SU-DHL-6 (cell line): ENCODE results near the gene ERMP1.

Source experiments
- EZH2phosphoT487 ChIP-seq: fragments of 200-600 bp; sonication (generic), shearing (Covaris generic); conservative IDR thresholded peaks from 2 replicates; pipeline ENCODE4 v1.6.1; 2018; ENCODE audit warnings: mild to moderate bottlenecking, antibody characterized with exemption, low read length, moderate library complexity, mixed read lengths
- TF ChIP-seq, protein P1 (sequence below): fragments of 200-600 bp; sonication (generic); IDR thresholded peaks from one replicate; pipeline ENCODE4 v1.5.1; 2017; ENCODE audit warnings: antibody characterized with exemption, mild to moderate bottlenecking, low read length, moderate library complexity; ENCODE audit not compliant: insufficient read depth, poor library complexity, severe bottlenecking

DNA sequence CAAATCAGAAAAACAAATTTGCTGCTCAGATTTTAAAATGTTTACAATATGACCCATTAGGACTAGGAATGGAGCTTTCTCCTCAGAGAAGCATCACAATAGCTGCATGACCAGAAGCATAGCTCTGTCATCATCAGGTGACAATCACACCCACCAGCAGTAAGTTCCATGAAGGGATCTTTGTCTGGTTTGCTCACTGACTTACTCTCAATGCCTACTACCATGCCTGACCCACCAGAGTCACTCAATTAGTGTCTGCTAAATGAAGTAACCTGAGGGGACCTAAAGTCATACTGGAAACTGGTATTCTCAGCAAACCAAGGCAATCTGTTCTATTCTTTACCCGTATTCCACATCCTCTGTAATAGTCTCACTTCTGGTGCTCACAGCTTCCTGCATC lies 7.7 kb downstream of the ERMP1 start:
- TF ChIP-seq, protein P1, sequence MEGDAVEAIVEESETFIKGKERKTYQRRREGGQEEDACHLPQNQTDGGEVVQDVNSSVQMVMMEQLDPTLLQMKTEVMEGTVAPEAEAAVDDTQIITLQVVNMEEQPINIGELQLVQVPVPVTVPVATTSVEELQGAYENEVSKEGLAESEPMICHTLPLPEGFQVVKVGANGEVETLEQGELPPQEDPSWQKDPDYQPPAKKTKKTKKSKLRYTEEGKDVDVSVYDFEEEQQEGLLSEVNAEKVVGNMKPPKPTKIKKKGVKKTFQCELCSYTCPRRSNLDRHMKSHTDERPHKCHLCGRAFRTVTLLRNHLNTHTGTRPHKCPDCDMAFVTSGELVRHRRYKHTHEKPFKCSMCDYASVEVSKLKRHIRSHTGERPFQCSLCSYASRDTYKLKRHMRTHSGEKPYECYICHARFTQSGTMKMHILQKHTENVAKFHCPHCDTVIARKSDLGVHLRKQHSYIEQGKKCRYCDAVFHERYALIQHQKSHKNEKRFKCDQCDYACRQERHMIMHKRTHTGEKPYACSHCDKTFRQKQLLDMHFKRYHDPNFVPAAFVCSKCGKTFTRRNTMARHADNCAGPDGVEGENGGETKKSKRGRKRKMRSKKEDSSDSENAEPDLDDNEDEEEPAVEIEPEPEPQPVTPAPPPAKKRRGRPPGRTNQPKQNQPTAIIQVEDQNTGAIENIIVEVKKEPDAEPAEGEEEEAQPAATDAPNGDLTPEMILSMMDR = no peak
- TF ChIP-seq EZH2phosphoT487 = no peak
